ENCODE results near the gene CABLES2.

Gene CABLES2

DNA sequence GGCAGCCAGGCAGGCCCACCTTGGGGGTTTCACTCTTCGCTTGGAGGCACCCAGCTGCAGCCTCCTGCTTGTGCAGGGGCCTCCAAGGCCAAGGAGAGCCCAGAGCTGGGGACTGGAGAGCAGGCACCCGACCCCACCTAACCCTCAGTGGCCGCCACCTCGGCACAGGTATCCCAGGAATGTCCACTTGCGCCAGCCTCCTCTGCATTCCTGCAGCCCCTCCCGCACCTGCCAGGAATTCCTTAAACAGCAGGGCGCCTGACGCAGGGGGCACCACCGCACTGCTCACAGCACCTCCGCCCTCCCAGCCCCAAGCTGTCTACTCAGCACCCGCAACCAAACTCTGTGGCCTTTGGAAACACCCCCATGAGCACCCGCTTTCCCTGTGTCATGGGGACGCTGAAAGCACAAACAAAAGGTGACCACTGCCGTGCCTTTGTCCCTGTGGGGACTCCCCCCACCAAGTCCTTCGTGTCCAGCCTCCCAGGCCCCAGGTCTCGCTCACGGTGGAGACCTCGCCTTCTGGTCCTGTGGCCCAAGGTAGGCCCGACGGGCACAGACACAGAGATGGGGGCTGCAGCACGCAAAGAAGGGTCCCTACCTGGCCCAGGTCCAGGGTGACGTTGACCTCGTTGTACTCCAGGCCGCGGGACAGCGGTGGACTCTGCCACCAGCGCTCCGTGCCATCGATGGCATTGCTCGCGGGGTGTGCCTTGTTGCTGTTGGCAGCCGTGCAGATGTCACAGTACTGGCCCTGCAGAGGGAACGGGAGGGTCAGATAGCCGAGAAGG is 45.1 kb downstream of the CABLES2 start:
- no peak for DNase-seq (ENCODE audit: extremely low read depth in 1 of 2, low read depth in 1 of 2)

DNA sequence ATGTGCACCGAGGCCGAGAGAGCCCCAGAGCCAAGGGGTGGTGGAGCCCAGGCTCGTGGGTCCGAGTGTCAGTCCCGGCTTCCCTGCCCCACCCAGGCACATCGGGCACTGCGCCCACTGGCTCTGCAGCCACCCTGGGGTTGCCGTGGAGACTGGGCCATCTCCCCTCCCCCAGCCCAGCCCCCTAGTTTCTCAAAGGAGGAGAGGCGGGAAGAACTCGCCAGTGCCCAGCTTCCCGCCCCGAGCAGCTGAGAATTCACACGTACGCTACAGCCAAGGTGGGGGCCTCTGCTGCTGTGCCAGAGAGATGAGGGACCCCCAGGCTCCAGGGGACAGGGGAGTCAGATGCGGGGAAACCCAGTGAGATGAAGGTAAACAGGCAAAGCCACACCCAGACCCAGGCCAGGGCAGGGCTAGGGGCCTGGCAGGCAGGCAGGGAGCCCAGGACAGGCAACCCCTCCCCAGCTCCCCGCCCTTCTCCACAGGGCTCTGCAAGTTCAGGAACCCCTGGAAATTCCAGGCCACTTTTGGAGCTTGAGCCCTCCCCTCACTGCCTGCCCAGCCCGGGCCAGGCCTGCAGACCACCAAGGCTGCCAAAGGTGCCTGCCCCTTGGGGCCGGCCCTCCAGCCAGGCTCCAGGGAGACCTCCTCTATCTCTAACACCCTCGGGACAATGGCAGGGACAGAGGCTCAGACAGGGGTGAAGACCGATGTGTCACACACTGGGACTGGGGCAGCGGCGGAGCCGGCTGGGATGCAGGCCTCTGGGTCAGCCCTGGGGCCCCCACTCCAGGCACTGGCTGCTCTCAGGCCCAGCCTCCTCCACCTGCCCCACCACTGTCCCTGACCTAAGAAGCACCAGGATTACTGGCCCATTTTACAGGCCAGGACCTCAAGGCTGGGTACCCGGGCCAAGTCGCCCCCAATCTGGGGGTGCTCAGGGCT is 46.0 kb downstream of the CABLES2 start:
- no peak for DNase-seq (ENCODE audit: extremely low read depth in 1 of 2, low read depth in 1 of 2)

DNA sequence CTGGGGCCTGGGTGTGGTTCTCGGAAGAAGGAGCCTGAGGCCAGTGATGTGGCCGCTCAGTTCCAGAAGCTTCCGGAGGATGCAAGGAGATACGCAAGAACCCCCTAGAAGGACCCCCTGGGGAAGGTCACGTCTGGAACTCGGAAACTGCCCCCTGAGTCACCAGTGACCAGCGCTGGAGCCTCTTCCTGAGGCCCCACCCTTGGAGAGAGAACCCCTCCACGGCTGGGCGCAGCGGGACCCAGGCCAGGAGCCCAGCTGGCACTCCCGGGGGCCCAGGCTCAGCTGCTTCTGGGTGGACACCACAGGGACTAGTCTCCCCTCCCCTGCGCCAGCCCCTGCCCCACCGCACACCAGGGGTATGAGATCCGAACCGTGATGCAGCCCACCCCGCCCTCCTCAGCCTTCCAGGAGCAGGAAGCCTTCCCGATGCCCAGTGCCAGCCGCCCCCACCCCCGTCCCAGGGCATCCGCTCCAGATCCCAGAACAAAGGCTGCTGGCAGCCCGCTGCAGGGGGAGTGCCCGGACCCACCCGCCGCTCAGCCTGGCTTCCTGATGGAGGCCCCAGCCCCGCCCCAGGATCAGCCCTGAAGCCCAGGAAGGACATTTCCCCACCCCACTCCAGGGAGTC is 47.5 kb downstream of the CABLES2 start:
- no peak for DNase-seq (ENCODE audit: extremely low read depth in 1 of 2, low read depth in 1 of 2)

DNA sequence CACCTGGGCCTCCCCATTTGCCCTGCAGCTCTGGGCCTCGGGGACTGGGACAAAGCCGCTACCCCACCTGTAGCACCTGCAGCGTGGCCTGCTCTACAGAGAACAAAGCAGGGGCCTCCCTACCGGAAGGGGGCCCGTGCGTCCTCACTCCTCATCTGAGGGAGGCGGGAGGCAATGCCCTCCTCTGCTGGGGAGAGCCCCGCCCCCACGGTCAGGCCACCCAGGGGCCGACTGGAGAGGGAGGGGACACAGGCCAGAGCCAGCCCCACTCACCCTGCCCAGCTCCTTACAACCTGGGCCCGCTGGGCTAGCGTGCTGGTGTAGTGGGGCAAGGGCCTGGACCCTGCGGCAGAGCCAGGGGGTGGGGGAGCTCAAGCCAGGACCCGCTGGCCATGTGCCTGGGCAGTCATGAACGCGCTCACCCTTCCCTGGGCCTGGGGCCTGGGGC is 48.0 kb downstream of the CABLES2 start:
- no peak for DNase-seq (ENCODE audit: extremely low read depth in 1 of 2, low read depth in 1 of 2)

DNA sequence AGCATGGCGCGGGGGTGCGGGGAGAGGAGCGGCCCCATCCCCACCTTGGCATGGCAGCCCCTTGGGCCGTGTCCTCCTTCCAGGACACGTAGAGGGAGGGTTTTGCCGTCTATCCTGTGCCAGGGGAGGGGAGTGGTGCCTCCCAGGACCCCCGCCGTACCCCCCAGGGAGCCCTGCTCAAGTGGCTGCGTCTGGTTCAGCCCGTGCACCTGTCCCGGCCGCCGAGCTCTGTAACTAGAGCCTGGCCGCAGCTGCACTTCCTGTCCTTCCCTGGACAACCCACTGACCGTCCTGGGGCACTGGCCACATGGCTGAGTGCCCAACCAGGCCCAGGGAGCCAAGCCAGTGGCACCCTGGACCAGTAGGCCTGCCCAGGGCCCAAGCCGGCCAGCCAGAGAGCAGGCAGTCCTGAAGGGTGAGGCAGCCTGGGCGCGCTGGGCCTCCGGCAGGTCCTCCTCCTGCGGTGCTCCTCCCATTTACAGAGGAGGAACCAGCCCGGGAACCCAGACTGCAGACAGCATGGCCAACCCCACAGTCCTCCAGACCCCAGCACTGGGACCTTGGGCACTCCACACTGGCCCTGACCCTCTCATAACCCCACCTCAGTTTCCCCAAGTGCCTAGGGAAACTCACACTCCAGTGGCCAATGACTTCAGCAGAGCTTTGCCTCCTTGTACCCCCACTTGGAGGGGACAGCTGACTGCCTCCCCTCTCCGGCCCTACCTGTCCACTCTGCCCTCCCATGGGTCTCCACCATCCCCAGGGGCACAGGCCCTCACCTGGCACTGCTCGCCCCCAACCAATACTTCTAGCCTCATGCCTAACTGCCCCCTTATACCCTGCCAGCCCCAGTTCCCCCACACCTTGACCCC is 48.7 kb downstream of the CABLES2 start:
- DNase-seq (ENCODE audit: extremely low read depth in 1 of 2, low read depth in 1 of 2), result no peak

DNA sequence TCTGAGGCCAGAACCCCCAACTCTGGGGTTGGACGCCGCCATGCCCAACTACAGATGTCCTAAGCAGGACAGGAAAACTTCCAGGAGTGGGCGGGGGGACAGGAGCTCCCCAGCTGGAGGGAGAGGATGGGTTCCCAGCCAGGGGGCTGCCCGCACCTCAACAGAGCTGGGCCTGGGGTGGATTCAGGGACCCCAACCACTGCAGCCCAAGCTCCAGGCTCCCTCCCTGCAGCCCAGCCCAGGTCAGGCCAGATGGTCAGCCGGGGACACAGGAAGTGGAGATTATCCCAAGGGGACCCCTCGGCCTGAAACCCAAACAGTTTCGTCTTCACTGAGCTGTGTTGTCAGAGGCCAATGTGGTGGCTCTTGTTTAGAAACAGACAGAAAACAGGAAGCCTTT is 49.4 kb downstream of the CABLES2 start:
- no peak for DNase-seq (ENCODE audit: extremely low read depth in 1 of 2, low read depth in 1 of 2)

DNA sequence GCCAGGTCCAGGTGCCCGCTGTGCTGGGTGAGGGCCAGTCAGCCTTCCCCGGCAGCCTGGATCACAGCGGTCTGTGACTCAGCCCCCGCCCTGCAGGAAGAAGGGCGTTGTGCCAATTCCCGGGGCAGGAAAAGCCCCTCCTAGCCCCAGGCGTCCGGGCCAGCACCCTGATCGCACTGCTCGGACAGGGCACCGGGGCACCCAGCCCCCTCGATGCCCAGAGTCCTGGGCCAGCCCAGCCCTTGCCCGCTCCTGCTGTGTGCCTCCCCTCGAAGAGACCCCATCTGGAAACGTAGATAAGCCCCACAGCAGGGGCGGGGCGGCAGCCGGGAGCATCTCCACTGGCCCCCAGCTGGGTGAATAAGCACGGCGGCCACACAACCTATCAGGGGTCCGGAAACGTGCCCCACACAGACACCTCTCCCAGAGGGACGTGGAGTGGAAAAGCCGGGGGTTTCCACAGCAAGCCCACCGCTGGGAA is 49.9 kb downstream of the CABLES2 start:
- DNase-seq (ENCODE audit: extremely low read depth in 1 of 2, low read depth in 1 of 2), result no peak

DNA sequence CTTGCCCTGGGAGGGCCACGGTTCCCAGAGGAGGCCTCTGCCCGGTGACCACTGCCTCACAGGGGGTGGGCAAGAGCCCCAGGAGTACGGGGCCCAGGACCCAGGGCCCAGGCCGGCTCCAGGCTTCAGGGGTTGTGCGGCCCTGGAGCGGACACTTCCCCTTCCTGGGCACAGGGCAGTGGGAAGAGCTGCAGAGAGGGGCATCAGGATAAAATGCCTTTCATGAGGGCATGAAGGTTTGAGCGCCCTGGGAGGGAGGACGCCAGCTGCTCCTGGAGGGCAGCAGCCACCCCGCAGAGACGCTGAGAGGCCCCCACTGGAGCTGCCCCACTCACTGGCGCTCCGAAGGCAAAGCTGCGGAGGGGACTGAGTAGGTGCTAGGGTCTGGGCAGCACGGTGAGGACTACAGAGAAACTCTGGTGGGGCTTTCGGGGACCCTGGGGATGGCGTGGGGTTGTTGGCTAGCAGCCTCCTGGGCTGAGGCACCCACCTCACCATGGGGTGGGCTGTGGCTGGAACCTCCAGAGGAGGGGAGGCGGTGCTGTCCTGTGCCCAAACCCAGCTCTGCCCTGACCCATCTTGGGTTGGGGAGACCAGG is 50.4 kb downstream of the CABLES2 start:
- DNase-seq (ENCODE audit: extremely low read depth in 1 of 2, low read depth in 1 of 2), result no peak

DNA sequence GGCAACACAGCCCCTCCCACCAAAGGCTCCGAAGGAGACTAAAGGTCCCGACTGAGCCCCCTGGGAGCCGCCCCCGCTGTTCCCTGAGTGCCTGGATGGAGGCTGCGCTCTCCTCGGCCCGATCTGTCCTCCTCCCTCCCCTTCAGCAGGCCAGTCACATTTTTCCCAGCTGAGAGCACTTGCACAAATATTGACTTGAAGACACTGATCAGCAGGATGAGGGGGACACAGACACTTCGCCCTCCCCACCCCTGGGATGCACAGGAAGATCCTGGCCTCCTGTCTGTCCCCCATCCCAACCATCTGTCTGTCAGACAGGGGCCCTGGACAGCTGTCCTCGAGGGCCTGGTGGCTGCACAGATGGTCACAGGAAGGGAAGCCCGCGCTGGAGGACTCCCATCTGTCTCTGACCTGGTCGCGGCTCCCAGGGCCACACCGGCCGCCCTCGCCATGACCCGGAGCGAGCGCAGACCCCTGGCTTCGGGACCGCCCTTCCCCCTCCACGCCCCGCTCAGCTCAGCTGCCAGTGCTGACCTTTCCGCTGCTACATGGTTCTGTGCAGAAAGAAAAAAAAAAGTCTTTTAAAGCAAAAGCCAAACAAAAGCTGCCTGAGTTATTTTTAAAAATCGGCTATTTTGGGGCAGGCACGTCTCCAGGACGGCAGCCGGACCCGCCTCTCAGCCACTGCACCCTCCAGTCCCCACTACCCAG is 51.1 kb downstream of the CABLES2 start:
- DNase-seq (ENCODE audit: extremely low read depth in 1 of 2, low read depth in 1 of 2), result no peak

DNA sequence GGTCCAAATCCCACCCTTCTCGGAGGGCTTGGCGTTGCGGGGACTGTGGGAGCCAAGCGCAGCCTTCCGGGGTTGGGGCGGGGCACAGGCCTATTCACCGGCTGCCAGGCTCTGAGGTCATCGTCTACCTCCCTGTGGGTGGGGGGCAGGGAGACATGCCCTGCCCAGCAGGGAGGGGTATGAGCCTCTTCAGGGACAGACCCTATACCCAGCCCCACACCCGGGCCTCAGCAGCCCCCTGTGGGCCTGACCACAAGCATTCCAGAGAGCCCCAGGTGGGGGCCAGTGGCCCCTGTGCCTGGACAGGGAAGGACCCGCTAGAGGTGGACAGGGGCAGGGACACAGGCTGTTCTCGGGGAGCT is 51.6 kb downstream of the CABLES2 start:
- DNase-seq (ENCODE audit: extremely low read depth in 1 of 2, low read depth in 1 of 2), result no peak

DNA sequence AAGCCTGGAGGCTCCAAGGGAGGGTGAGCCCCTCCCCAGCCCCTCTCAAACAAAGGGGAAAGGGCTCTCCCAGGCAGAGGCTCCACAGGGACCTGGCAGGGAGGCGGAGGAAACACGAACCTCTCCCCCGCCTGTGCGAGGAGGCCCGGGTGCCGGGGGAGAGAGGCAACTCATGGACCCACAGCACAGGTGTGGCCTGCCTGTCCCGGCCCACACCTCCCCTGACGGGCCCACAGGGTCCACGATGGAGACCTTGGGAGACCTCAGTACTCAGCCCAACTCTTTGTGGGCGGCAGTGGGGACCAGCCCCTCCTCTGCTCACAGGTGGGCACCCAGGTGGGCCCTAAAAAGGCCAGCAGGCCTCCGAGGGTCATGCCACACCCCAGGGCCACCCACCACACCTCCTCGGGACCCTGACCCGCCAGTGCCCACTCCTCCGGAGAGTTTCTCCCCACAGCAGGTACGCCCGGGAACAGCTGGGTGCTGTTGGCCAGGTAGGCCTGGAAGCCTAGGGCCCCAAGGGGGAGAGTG is 52.2 kb downstream of the CABLES2 start:
- no peak for DNase-seq (ENCODE audit: extremely low read depth in 1 of 2, low read depth in 1 of 2)

DNA sequence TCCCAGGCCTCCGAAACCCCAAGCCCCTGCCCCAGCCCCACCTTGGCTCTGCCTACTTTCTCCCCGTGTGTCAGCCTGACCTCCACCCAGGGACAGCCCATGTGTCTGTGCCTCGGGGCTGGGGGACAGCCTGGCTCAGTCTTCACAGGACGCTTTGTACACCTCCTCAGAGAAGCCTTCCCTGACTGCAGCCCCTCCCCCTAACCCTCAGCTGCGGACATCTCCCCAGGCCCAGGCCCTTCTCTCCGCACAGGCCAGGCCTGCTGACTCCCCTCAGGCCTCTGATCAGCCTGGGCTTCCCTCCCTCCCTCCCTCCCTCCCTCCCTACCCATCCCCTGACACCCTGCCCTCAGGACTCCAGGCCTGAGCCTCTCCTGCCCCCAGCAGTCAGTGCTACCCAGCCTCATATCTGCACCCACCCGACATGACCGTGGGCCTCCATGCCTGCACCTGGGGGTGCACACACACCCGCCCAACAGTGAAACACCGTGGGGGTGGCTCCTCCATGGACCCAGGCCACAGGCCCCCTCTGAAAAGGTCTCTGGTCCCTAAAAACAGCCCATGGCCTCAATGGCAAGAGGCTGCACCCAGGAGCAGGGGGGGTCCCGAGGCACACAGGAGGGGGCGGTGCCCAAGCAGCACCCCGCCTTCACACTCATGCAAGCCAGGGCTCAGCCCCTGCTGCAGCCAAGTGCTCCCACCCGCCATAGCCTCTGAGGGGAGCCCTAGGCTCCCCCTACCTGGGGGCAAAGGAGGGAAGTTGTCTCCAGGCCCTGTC is 52.9 kb downstream of the CABLES2 start:
- no peak for DNase-seq (ENCODE audit: extremely low read depth in 1 of 2, low read depth in 1 of 2)

DNA sequence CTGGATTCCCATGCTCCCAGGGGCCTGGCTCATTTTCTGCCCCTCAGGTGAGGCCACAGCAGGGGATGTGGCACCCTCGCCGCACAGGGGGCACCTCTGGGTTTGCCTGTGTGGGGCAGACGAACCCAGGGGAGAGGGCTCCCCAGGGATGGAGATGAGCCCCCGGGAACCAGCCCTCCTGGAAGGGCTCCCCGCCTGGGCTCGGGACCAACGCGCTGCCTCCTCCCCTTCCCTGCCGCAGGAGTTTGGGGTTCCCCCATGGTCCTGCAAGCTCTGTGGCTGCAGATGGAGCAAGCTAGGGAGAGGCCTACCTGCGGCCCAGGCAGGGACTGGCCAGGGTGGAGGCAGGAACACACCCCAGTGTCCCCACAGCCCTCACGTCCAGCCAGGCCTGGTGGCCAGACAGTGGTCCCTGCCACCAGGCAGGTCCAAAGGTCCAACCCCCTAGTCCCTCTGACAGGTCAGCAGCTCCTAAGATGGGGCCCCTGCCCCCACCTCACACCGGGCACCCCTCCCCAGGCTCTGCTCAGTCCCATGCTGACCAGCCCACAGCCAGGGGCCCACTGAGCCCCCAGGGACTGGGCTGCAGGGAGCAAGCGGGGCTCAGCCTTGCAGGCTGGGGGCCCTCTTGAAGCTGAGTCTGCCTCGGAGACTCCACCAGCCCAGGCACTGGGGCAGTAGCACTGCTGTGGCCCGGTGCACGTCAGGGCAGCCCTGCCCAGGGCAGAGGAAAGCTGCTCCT is 53.6 kb downstream of the CABLES2 start:
- DNase-seq (ENCODE audit: extremely low read depth in 1 of 2, low read depth in 1 of 2), result no peak

DNA sequence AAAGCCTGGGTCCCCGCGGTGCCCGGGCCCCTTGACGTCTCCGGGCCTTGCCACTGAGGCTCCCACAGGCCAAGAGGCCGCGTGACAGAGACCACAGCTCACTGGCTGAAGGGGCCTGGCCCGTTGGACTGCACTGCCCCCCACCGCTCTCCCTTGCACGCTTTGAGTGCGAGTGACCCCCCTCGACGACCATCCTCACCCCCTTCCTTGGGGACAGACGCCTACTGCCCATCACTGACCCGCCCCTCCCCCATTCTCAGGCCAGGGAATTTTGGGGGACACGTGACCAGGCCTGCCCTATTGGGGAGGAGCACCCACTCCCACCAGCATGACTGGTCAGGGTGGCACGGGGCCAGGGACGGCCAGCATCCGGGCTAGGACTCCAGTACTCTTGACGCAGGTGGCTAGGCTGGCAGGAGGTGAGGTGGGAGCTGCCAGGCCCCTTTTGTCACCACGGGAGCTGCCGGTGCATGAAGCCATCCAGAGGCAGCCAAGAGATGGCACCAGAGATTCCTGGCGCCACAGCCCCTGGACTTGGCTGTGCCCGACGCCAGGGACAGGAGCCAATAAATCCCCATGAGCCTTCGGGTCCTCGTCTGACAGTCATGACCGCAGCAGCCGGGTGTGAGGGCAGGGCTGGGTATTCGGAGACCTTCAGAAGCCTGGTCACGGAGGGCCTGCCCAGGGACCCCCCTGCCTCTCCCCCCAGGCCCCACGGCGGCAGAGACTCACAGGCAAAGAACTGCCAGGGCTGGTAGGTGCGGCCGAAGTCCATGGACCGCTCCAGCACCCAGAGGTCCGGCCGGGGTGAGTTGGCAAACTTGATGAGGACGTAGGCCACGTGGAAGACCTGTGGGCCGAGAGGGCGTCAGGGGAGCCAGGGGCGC is 54.4 kb downstream of the CABLES2 start:
- no peak for DNase-seq (ENCODE audit: extremely low read depth in 1 of 2, low read depth in 1 of 2)

DNA sequence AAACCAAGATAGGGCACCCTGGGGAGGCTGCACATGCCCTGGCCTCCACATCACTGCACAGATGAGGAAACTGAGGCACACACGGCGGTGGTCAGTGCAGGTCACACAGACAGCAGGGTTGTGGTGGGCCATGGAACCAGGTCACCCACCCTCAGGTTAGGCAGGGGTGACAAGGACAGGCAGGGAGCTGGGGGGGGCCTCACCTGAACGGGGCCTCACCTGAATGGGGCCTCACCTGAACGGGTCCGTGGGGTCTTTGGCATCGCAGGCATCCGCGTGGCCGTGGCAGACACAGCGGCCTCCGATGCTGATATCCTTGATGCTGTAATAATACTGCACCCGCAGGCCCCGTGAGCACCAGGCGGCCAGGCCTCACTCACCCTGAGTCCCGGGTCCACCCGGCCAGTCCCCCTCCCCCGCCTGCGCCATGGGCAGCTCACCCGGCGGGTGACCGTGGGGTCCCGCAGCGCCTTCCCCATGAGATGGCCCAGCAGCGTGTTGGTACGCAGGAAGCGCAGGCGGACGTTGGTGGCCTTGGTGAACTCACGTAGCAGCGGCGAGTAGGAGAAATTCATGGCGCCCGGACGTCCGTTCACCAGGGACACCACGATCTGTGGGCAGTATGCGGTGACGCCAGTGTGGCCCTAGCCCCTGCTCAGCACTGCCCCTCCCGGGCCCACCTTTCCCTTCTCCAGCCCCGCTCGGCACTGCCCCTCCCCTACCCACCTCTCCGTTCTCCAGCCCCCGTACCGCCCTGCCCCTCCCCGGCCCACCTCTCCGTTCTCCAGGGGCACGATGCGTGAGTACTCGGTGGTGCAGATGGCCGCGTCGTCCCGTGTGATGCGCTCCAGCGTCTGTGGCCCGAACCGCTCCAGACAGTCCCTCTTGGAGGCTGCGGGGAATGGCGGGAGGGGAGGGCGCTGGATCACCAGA is 55.4 kb downstream of the CABLES2 start:
- DNase-seq (ENCODE audit: extremely low read depth in 1 of 2, low read depth in 1 of 2), result no peak
